HEK293 (cell line): ENCODE measurements around the gene INPP4B.

Source experiments
- CTCF ChIA-PET: fragments of 350-600 bp; formaldehyde crosslinking; extraction: SDS; loops from one replicate; lab custom pipeline; 2021; ENCODE audit warnings: antibody characterized with exemption; lab: Yijun Ruan, JAX
- POLR2A ChIA-PET: fragments of 300-600 bp; formaldehyde crosslinking; extraction: SDS; loops from one replicate; lab custom pipeline; 2020; ENCODE audit warnings: antibody characterized with exemption, inconsistent platforms; lab: Yijun Ruan, JAX
- H3K27ac ChIP-seq: fragments of 200-500 bp; sonication (Bioruptor generic); 2 replicates; pipeline ENCODE4 v1.5.1; 2014; ENCODE audit warnings: low read depth, low read length, control low read depth, inconsistent platforms; ENCODE audit errors: extremely low read depth
- H3K36me3 ChIP-seq, 2 experiments: fragments of 200-500 bp in 1 of 2; sonication (Bioruptor generic) in 1 of 2; 1 replicate in 1 of 2; 2 replicates in 1 of 2; pipeline ENCODE4 v1.5.1; 2014 to 2017; ENCODE audit warnings: inconsistent platforms in 2 of 2, low read length in 2 of 2; ENCODE audit not compliant: control insufficient read depth in 2 of 2, insufficient read depth in 1 of 2
- H3K4me1 ChIP-seq: fragments of 200-500 bp; sonication (Bioruptor generic); 2 replicates; pipeline ENCODE4 v1.5.1; 2014; ENCODE audit warnings: mild to moderate bottlenecking, low read length, inconsistent platforms; ENCODE audit not compliant: control insufficient read depth, insufficient read depth
- H3K4me3 ChIP-seq: 2 replicates; pipeline ENCODE4 v1.5.1; 2011; ENCODE audit warnings: low read depth, mild to moderate bottlenecking, control low read depth, low read length, moderate library complexity
- H3K9me3 ChIP-seq: fragments of 200-500 bp; sonication (Bioruptor generic); 2 replicates; pipeline ENCODE4 v1.5.1; 2014; ENCODE audit warnings: low read depth, low read length, inconsistent platforms; ENCODE audit not compliant: control insufficient read depth, insufficient read depth
- GFI1B ChIP-seq: fragments of 450-650 bp; formaldehyde crosslinking; IDR thresholded peaks from 2 replicates; pipeline ENCODE4 v1.5.1; 2016; ENCODE audit warnings: missing biosample characterization, missing genetic modification characterization
- OVOL3 ChIP-seq: fragments of 450-650 bp; formaldehyde crosslinking; IDR thresholded peaks from 2 replicates; pipeline ENCODE4 v1.5.1; 2016; ENCODE audit warnings: missing biosample characterization, missing genetic modification characterization
- SP2 ChIP-seq: fragments of 450-650 bp; formaldehyde crosslinking; IDR thresholded peaks from 2 replicates; pipeline ENCODE4 v1.5.1; 2016; ENCODE audit warnings: missing biosample characterization, missing genetic modification characterization
- TCF7L2 ChIP-seq: IDR thresholded peaks from 2 replicates; pipeline ENCODE4 v1.6.1; 2011; ENCODE audit warnings: low read depth, mild to moderate bottlenecking, inconsistent platforms, low read length, moderate library complexity, borderline replicate concordance
- TRIM28 ChIP-seq: IDR thresholded peaks from 2 replicates; pipeline ENCODE4 v1.6.1; 2011; ENCODE audit warnings: low read length, control low read depth, borderline replicate concordance
- ZBTB20 ChIP-seq: fragments of 450-650 bp; formaldehyde crosslinking; IDR thresholded peaks from 2 replicates; pipeline ENCODE4 v1.5.1; 2016; ENCODE audit warnings: missing biosample characterization, missing genetic modification characterization
- ZBTB21 ChIP-seq: fragments of 450-650 bp; formaldehyde crosslinking; IDR thresholded peaks from 2 replicates; pipeline ENCODE4 v1.5.1; 2017; ENCODE audit warnings: missing biosample characterization, missing genetic modification characterization
- ZFP3 ChIP-seq: fragments of 450-650 bp; formaldehyde crosslinking; IDR thresholded peaks from 2 replicates; pipeline ENCODE4 v1.5.1; 2016; ENCODE audit warnings: low read depth, missing biosample characterization, missing genetic modification characterization
- ZNF155 ChIP-seq: fragments of 450-650 bp; formaldehyde crosslinking; IDR thresholded peaks from 2 replicates; pipeline ENCODE4 v1.5.1; 2016; ENCODE audit warnings: missing biosample characterization, missing genetic modification characterization
- ZNF239 ChIP-seq: fragments of 450-650 bp; formaldehyde crosslinking; IDR thresholded peaks from 2 replicates; pipeline ENCODE4 v1.5.1; 2016; ENCODE audit warnings: missing biosample characterization, missing genetic modification characterization
- ZNF274 ChIP-seq, 2 experiments: fragments of 200-500 bp in 1 of 2; fragments of 450-650 bp in 1 of 2; sonication (Bioruptor generic) in 1 of 2; formaldehyde crosslinking in 1 of 2; IDR thresholded peaks; 2 replicates each; pipeline versions ENCODE4 v1.5.1 to v1.6.1; 2014 to 2016; ENCODE audit warnings: borderline replicate concordance in 1 of 2, inconsistent platforms in 1 of 2, low read length in 1 of 2, missing biosample characterization in 1 of 2, missing genetic modification characterization in 1 of 2
- ZNF423 ChIP-seq: fragments of 450-650 bp; formaldehyde crosslinking; IDR thresholded peaks from 2 replicates; pipeline ENCODE4 v1.5.1; 2016; ENCODE audit warnings: missing biosample characterization, missing genetic modification characterization
- ZNF433 ChIP-seq: fragments of 450-650 bp; formaldehyde crosslinking; IDR thresholded peaks from 2 replicates; pipeline ENCODE4 v1.5.1; 2016; ENCODE audit warnings: missing biosample characterization, missing genetic modification characterization, low read depth
- ZNF473 ChIP-seq: fragments of 450-650 bp; formaldehyde crosslinking; IDR thresholded peaks from 2 replicates; pipeline ENCODE4 v1.5.1; 2017; ENCODE audit warnings: missing biosample characterization, missing genetic modification characterization
- ZNF530 ChIP-seq: fragments of 450-650 bp; formaldehyde crosslinking; IDR thresholded peaks from 2 replicates; pipeline ENCODE4 v1.5.1; 2016; ENCODE audit warnings: low read depth, missing biosample characterization, missing genetic modification characterization
- ZNF544 ChIP-seq: fragments of 450-650 bp; formaldehyde crosslinking; IDR thresholded peaks from 2 replicates; pipeline ENCODE4 v1.5.0; 2017; ENCODE audit warnings: missing biosample characterization, missing genetic modification characterization
- ZNF561 ChIP-seq: fragments of 450-650 bp; IDR thresholded peaks from 2 replicates; pipeline ENCODE4 v1.5.1; 2018; ENCODE audit warnings: missing biosample characterization, missing genetic modification characterization, borderline replicate concordance
- ZNF571 ChIP-seq: fragments of 450-650 bp; formaldehyde crosslinking; IDR thresholded peaks from 2 replicates; pipeline ENCODE4 v1.5.0; 2017; ENCODE audit warnings: missing biosample characterization, missing genetic modification characterization
- ZNF600 ChIP-seq: fragments of 450-650 bp; formaldehyde crosslinking; IDR thresholded peaks from 2 replicates; pipeline ENCODE4 v1.5.1; 2016; ENCODE audit warnings: missing biosample characterization, missing genetic modification characterization
- ZNF610 ChIP-seq: fragments of 450-650 bp; formaldehyde crosslinking; IDR thresholded peaks from 2 replicates; pipeline ENCODE4 v1.5.1; 2016; ENCODE audit warnings: missing biosample characterization, missing genetic modification characterization, borderline replicate concordance
- ZNF677 ChIP-seq: fragments of 450-650 bp; IDR thresholded peaks from 2 replicates; pipeline ENCODE4 v1.5.0; 2018; ENCODE audit warnings: missing biosample characterization, mild to moderate bottlenecking, missing genetic modification characterization, moderate library complexity
- ZNF701 ChIP-seq: fragments of 450-650 bp; formaldehyde crosslinking; IDR thresholded peaks from 2 replicates; pipeline ENCODE4 v1.5.1; 2016; ENCODE audit warnings: missing biosample characterization, missing genetic modification characterization
- ZNF777 ChIP-seq: fragments of 450-650 bp; formaldehyde crosslinking; IDR thresholded peaks from 2 replicates; pipeline ENCODE4 v1.5.1; 2017; ENCODE audit warnings: missing biosample characterization, missing genetic modification characterization, borderline replicate concordance
- ZNF837 ChIP-seq: fragments of 450-650 bp; formaldehyde crosslinking; IDR thresholded peaks from 2 replicates; pipeline ENCODE4 v1.5.1; 2016; ENCODE audit warnings: missing biosample characterization, missing genetic modification characterization
- ZSCAN16 ChIP-seq: fragments of 450-650 bp; formaldehyde crosslinking; IDR thresholded peaks from 2 replicates; pipeline ENCODE4 v1.5.1; 2016; ENCODE audit warnings: missing biosample characterization, missing genetic modification characterization
- TF ChIP-seq, protein P1 (sequence below): fragments of 450-650 bp; formaldehyde crosslinking; conservative IDR thresholded peaks from 2 replicates; pipeline ENCODE4 v1.5.1; 2016; ENCODE audit warnings: low read depth, missing biosample characterization, missing genetic modification characterization
- TF ChIP-seq, protein P2 (sequence below): fragments of 450-650 bp; formaldehyde crosslinking; IDR thresholded peaks from 2 replicates; pipeline ENCODE4 v1.5.1; 2017; ENCODE audit warnings: missing biosample characterization, missing genetic modification characterization
- TF ChIP-seq, protein P3 (sequence below): fragments of 450-650 bp; formaldehyde crosslinking; IDR thresholded peaks from 2 replicates; pipeline ENCODE4 v1.5.1; 2016; ENCODE audit warnings: missing biosample characterization, missing genetic modification characterization

INPP4B gene

DNA sequence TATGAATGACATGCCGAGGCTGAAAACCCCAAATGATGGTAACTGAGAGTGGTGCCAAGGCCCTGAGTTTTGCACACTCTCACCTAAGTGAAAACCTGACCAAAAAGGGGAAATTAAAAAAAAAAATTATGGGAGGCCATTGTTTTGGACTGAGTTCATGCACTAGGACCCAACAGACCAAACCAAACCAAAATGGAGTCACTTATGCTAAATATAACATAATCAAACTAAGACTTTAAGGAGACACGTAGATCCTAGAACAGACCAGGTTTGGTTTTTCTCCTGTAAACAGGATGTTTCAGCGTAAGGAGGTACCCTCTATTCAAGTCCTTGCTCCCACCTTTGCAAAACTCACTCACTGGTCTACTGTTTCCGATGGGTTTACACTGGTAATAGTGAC lies 453.0 kb downstream of the INPP4B start:
- H3K36me3 ChIP-seq: no peaks in the 10 kb centered on the region
- H3K4me1 ChIP-seq: no peaks in the 10 kb centered on the region
- TF ChIP-seq ZNF571 (tag by site-specific recombination) (no peak), ZNF610 (tag by site-specific recombination) (no peak), ZNF544 (tag by site-specific recombination) (no peak), ZNF837 (tag by site-specific recombination) (no peak), ZNF473 (tag by site-specific recombination) (no peak), ZBTB20 (tag by site-specific recombination) (no peak), ZNF433 (tag by site-specific recombination) (no peak), ZNF530 (tag by site-specific recombination) (no peak), ZNF561 (tag by site-specific recombination) (no peak), ZBTB21 (no peak), ZNF701 (no peak), ZNF423 (tag by site-specific recombination) (no peak), ZNF155 (tag by site-specific recombination) (no peak)
- TF ChIP-seq, protein P1, sequence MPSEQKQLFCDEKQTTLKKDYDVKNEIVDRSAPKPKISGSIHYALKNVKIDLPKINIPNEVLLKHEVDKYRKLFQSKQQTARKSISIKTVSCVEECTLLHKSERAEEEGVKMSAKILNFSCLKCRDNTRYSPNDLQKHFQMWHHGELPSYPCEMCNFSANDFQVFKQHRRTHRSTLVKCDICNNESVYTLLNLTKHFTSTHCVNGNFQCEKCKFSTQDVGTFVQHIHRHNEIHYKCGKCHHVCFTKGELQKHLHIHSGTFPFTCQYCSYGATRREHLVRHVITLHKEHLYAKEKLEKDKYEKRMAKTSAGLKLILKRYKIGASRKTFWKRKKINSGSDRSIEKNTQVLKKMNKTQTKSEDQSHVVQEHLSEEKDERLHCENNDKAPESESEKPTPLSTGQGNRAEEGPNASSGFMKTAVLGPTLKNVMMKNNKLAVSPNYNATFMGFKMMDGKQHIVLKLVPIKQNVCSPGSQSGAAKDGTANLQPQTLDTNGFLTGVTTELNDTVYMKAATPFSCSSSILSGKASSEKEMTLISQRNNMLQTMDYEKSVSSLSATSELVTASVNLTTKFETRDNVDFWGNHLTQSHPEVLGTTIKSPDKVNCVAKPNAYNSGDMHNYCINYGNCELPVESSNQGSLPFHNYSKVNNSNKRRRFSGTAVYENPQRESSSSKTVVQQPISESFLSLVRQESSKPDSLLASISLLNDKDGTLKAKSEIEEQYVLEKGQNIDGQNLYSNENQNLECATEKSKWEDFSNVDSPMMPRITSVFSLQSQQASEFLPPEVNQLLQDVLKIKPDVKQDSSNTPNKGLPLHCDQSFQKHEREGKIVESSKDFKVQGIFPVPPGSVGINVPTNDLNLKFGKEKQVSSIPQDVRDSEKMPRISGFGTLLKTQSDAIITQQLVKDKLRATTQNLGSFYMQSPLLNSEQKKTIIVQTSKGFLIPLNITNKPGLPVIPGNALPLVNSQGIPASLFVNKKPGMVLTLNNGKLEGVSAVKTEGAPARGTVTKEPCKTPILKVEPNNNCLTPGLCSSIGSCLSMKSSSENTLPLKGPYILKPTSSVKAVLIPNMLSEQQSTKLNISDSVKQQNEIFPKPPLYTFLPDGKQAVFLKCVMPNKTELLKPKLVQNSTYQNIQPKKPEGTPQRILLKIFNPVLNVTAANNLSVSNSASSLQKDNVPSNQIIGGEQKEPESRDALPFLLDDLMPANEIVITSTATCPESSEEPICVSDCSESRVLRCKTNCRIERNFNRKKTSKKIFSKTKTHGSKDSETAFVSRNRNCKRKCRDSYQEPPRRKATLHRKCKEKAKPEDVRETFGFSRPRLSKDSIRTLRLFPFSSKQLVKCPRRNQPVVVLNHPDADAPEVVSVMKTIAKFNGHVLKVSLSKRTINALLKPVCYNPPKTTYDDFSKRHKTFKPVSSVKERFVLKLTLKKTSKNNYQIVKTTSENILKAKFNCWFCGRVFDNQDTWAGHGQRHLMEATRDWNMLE: no peak
- no peaks in the 10 kb centered on the region for H3K9me3 ChIP-seq
- no peak overlapping the region for H3K27ac ChIP-seq
- ChIA-PET CTCF (no interaction called here), POLR2A (no interaction called here)
- no peak overlapping the region for H3K4me3 ChIP-seq

DNA sequence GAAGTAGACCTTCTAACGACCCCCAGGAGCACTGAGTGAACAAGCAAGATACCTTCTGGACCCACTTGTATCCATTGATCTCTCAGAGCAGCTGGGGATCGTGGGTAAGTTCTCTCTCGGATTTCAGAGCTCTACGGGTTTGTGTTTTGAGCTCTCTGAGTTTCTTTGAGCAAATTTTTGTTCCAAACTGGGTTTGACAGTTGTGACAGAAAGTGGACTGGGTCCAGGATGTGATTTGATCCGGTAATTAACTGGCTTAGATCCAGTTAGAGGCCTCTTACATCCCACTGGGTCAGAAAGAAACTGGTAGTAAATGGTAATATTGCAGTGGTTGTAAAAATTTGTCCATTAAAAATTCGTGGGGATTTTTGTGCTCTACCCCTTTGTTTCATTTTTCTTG lies 459.2 kb downstream of the INPP4B start:
- no peak for TF ChIP-seq TRIM28
- CTCF ChIA-PET: no interaction called here

DNA sequence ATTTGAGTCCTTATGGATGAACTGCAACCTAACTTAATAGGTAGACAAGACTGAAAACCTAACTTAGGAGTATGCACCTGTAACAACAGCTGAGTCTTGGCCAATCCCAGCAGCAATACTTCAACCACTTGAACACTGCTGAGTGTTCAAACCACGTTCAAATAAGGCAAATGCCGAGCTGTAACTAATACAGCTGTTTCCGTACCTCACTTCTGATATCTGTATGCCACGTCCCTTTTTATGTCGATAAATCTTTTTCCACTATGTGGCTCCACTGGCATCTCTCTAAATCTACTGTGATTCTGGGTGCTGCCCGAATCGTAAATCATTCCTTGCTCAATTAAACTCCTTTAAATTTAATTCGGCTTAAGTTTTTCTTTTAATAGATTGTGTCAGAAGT lies 459.7 kb downstream of the INPP4B start:
- Histone ChIP-seq H3K4me1 (no peaks in the 10 kb centered on the region), H3K27ac (no peak overlapping the region), H3K9me3 (no peaks in the 10 kb centered on the region), H3K4me3 (no peak overlapping the region), H3K36me3 (no peaks in the 10 kb centered on the region)
- POLR2A ChIA-PET: no interaction called here
- CTCF ChIA-PET: interaction anchor here (0.6 kb wide), 1 partner anchor 130 kb away, joined by 5 read pairs; no protein-coding TSS in a partner anchor
- TF ChIP-seq ZNF423 (tag by site-specific recombination): no peak
- TF ChIP-seq ZSCAN16 (tag by site-specific recombination): no peak
- TF ChIP-seq ZNF677: no peak
- TF ChIP-seq, protein P2, sequence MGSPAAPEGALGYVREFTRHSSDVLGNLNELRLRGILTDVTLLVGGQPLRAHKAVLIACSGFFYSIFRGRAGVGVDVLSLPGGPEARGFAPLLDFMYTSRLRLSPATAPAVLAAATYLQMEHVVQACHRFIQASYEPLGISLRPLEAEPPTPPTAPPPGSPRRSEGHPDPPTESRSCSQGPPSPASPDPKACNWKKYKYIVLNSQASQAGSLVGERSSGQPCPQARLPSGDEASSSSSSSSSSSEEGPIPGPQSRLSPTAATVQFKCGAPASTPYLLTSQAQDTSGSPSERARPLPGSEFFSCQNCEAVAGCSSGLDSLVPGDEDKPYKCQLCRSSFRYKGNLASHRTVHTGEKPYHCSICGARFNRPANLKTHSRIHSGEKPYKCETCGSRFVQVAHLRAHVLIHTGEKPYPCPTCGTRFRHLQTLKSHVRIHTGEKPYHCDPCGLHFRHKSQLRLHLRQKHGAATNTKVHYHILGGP (tag by site-specific recombination): no peak
- no peak for TF ChIP-seq ZNF274 (IDR thresholded peaks at IDR 0.05; ENCODE audit: low read length)
- TF ChIP-seq ZNF274 (tag by site-specific recombination; IDR thresholded peaks at IDR 0.05; ENCODE audit: borderline replicate concordance): no peak
- TF ChIP-seq ZNF600 (tag by site-specific recombination): no peak
- TF ChIP-seq SP2 (tag by site-specific recombination): no peak
- TF ChIP-seq ZFP3: no peak
- no peak for TF ChIP-seq ZNF777
- no peak for TF ChIP-seq ZNF239 (tag by site-specific recombination)
- no peak for TF ChIP-seq OVOL3 (tag by site-specific recombination)
- TF ChIP-seq, protein P3, sequence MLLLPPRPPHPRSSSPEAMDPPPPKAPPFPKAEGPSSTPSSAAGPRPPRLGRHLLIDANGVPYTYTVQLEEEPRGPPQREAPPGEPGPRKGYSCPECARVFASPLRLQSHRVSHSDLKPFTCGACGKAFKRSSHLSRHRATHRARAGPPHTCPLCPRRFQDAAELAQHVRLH: no peak
- no peak for TF ChIP-seq GFI1B
- TF ChIP-seq TCF7L2: no peak
- TF ChIP-seq, all 188 proteins: peak for 0

More for the DNA sequence above, 459.2 kb downstream of the INPP4B start:
- POLR2A ChIA-PET: no interaction called here
- Histone ChIP-seq H3K36me3 (no peaks in the 10 kb centered on the region), H3K9me3 (no peaks in the 10 kb centered on the region), H3K27ac (no peak overlapping the region), H3K4me3 (no peak overlapping the region), H3K4me1 (no peaks in the 10 kb centered on the region)
